Epithelial cell of esophagus (primary cell): Measurements from ENCODE around the gene NDUFS2.

Source experiments
- DNase-seq: peaks from one replicate; pipeline ENCODE4 v3.0.0; 2010; ENCODE audit warnings: low read depth
- H3K4me3 ChIP-seq: 2 replicates; pipeline ENCODE4 v1.5.1; 2011; ENCODE audit warnings: mild to moderate bottlenecking, low read length, control low read depth
- CTCF ChIP-seq: IDR thresholded peaks from 2 replicates; pipeline ENCODE4 v1.5.1; 2011; ENCODE audit warnings: low read depth, mild to moderate bottlenecking, low read length, control low read depth, inconsistent platforms; ENCODE audit not compliant: insufficient read depth; ENCODE audit errors: missing control alignments

Gene NDUFS2

GRCh38 chr1:161177936-161178244 lies 24.3 kb upstream of the NDUFS2 start:
- TF ChIP-seq CTCF = no peak

GRCh38 chr1:161179698-161180097 lies 22.5 kb upstream of the NDUFS2 start:
- H3K4me3 ChIP-seq = no peak overlapping the region
- peak; percentile 71 for DNase-seq
- TF ChIP-seq CTCF = no peak

More at GRCh38 chr1:161177936-161178244, 24.3 kb upstream of the NDUFS2 start:
- peak overlapping the region; percentile 95 for H3K4me3 ChIP-seq
- DNase-seq = no peak

- no peak overlapping the region for H3K4me3 ChIP-seq
These were observed 21.5 kb upstream of the NDUFS2 start for GRCh38 chr1:161180639-161181038.

GRCh38 chr1:161182214-161182613 lies 20.0 kb upstream of the NDUFS2 start:
- no peak overlapping the region for H3K4me3 ChIP-seq
- peak; percentile 70 for DNase-seq
- no peak for TF ChIP-seq CTCF

More at GRCh38 chr1:161180639-161181038, 21.5 kb upstream of the NDUFS2 start:
- peak; percentile 17 for TF ChIP-seq CTCF
- DNase-seq = no peak

GRCh38 chr1:161185282-161185682 lies 16.9 kb upstream of the NDUFS2 start:
- no peak for DNase-seq
- H3K4me3 ChIP-seq = no peak overlapping the region
- no peak for TF ChIP-seq CTCF

- DNase-seq = no peak
- H3K4me3 ChIP-seq = no peak overlapping the region
- no peak for TF ChIP-seq CTCF
These were observed 16.3 kb upstream of the NDUFS2 start for GRCh38 chr1:161185732-161186311.

GRCh38 chr1:161187311-161187710 lies 14.9 kb upstream of the NDUFS2 start:
- no peak overlapping the region for H3K4me3 ChIP-seq
- no peak for DNase-seq
- no peak for TF ChIP-seq CTCF
